GM12891 (cell line): ENCODE measurements around the gene C10orf120.
A peak's percentile ranks its signal among the peaks of the same experiment; 100 is the strongest.

Source experiments
- DNase-seq: peaks from one replicate; pipeline ENCODE4 v3.0.0; 2011; ENCODE audit warnings: low spot score; ENCODE audit not compliant: insufficient read length
- FAIRE-seq: peaks from 2 replicates; lab custom pipeline; 2011; peaks lifted over from hg19 to GRCh38; lab: Jason Lieb, UNC
- PAX5 ChIP-seq: IDR thresholded peaks from 2 replicates; pipeline ENCODE4 v1.6.1; 2011; ENCODE audit warnings: low read length, moderate library complexity, mild to moderate bottlenecking; ENCODE audit not compliant: insufficient read depth, severe bottlenecking
- POLR2A ChIP-seq: IDR thresholded peaks from 2 replicates; pipeline ENCODE4 v1.6.1; 2011; ENCODE audit warnings: low read depth, low read length, control low read depth
- POLR2AphosphoS5 ChIP-seq: IDR thresholded peaks from 2 replicates; pipeline ENCODE4 v1.6.1; 2011; ENCODE audit warnings: low read depth, low read length, control low read depth
- POU2F2 ChIP-seq: IDR thresholded peaks from 2 replicates; pipeline ENCODE4 v1.6.1; 2011; ENCODE audit warnings: low read depth, mild to moderate bottlenecking, control low read depth, low read length, moderate library complexity
- SPI1 ChIP-seq: IDR thresholded peaks from 2 replicates; pipeline ENCODE4 v1.6.1; 2011; ENCODE audit warnings: low read depth, low read length, control low read depth
- TAF1 ChIP-seq: IDR thresholded peaks from 2 replicates; pipeline ENCODE4 v1.6.1; 2011; ENCODE audit warnings: low read depth, low read length, control low read depth

Gene C10orf120

DNA sequence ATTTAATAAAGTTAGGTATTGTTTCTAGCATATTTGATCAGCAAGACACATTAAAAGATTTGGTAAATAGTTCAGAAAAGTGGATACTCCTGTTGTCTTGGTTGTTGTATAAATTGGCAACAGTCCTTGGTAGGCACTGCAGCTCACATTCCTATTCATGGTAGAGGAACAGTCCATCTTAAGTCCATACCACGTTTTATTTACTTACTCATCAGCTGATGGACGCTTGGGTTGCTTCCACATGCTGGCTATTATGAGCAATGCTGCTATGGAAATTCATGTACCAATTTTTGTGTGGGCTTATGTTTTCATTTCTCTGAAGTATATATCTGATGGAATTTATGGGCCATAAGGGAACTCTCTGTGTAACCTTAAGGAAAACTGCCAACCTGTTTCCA lies 43.3 kb downstream of the C10orf120 start:
- TF ChIP-seq POLR2A (no peak), POU2F2 (no peak)
- DNase-seq: no peak
- no peak for FAIRE-seq

DNA sequence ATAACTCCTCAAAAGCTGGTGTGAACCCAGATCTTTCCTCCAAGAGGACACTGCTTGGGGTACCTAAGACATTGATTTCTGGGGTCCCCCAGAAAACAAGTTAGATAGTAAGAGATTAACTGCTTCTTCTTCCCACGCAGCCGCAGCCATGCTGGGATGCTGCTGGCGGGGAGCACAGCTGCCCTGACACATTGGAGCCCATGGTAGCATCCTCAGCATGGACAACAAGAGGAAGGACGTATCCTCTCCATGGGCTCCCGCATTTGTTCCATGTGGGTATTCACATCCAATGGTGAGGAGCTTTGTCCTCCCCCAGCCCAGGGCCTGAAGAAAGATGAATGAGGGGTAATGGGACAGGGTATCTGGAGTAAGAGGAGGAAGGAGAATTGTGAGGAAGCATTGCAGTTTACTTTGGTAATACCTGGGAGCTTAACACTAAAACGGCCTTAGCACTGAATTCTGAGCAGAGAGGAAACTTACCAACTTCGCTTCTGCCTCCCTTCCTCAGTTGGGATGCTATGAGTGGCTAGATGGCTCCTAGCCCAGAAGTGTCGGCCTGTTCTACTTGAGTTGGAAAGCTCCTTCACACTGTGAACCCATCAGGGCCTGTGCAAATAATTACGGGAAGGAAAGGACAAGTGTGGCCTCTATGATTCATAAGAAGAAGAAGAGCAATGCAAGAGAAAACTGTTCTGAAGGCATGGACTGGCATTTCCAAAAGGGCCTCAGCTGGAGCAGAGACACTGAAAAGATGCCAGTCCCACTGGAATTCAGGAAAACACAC lies 43.9 kb downstream of the C10orf120 start:
- FAIRE-seq: no peak
- no peak for DNase-seq
- TF ChIP-seq PAX5: no peak
- TF ChIP-seq POLR2AphosphoS5: no peak
- no peak for TF ChIP-seq POU2F2
- TF ChIP-seq POLR2A: no peak
- no peak for TF ChIP-seq SPI1
- no peak for TF ChIP-seq TAF1

DNA sequence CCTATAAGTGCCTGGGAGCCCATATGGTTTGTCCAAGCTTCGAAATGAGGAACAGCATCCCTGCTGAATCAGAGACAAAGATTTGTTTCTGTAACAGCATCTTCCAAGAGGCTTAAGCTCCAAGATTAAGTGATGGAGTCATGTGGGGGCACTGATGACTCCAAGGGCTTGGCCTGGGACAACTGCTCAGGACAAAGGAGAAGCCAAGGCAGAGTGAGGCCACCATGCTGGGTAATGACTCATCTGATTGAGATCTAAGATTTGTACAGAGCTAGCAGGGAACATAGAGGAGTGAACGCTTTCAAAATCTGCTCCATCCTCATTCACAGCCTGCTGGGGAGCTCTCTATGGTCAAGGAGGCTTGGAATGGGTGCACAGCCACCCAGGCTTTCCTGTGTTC lies 49.3 kb downstream of the C10orf120 start:
- DNase-seq: no peak
- no peak for TF ChIP-seq PAX5
- no peak for TF ChIP-seq POU2F2
- TF ChIP-seq SPI1: no peak
- TF ChIP-seq POLR2A: no peak
- TF ChIP-seq TAF1: no peak
- no peak for TF ChIP-seq POLR2AphosphoS5
- FAIRE-seq: no peak

DNA sequence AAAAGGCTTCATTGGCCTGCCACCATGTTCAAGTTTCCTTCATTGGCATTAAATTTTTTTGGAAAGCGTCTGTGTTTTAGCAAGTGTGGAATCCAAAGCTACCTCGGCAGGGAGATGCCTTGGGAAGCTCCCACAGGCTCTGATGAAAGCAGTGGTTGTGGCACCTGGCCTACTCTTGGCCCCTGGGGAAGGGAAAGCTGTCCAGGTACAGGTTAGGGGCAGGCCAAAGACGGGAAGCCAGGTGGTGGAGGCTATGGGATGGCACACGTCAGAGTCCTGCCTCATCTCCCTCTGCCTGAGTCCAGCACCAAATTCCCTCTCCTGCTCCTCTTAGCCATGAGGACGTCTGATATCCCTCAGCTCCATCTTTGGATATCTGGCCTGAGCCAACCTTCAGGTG lies 49.7 kb downstream of the C10orf120 start:
- TF ChIP-seq SPI1 (no peak), POLR2AphosphoS5 (no peak), POLR2A (no peak), PAX5 (no peak), TAF1 (no peak), POU2F2 (no peak)
- FAIRE-seq (no peak), DNase-seq (no peak)

DNA sequence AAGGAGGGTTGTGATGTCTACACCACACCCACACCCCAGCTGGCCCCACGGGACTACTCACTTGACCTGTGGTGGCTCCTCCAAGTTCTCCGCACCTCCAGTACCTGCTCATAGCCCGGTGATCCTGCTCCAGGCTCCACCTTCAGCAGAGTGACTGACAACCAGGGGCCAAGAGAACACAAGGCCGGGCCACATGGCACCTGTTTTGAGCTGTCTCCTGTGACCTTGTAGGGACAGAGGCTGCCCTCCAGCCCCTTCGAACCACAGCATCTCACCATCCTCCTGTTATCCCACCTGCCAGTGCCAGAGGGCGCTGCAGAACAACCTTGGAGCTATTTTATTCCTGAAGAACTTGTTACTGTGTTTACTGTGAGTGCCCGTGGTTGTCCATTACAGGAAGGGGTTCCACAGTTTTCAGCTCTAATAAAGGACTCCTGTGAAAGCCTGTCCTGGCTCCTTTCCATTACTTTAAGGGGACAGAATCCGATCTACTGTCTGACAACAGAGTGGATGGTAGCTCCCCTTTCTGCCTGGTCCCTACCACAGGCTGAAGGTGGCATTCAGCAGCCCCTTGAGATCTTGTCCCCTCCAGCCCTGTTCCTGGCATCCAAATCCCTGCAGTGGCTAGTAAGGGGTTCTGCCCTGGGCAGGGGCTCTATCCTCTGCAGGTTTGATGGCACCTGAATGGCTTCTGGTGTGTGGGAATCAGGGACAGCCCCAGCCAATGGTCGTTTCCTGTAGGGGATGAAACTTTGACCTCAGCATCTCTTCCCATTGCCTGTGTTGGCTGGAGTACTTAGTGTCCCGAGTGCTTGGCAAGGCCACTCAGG lies 50.8 kb downstream of the C10orf120 start:
- peak; percentile 78 for FAIRE-seq
- peak; percentile 35 for DNase-seq
- no peak for TF ChIP-seq SPI1
- no peak for TF ChIP-seq TAF1
- TF ChIP-seq PAX5: no peak
